Activated CD8-positive, alpha-beta memory T cell treated with anti-CD3 and anti-CD28 coated beads for 36 hours (primary cell): ENCODE measurements around the gene ARHGEF35. TPM values are rescaled to one million over a fixed set of nuclear protein-coding genes. Genes with fewer than 3 reads are reported as not detected.
"Not testable (repeated sequence)": the region's sequence is repeated elsewhere in the genome, so short reads cannot be mapped to it uniquely, and the experiment has no call there.

Source experiments
- CTCF ChIA-PET: fragments of 350-600 bp; sonication (Branson Sonifier 250); formaldehyde crosslinking; loops from one replicate; lab custom pipeline; 2021; ENCODE audit warnings: antibody characterized with exemption; lab: Charles Lee
- POLR2A ChIA-PET: fragments of 350-600 bp; sonication (Branson Sonifier 250); formaldehyde crosslinking; loops from one replicate; lab custom pipeline; 2021; ENCODE audit warnings: antibody characterized with exemption; lab: Charles Lee
- total RNA-seq, 2 experiments: library from RNA; stranded (reverse); gene quantifications; one replicate each; pipeline ENCODE4 v1.2.3, GENCODE V29; 2021

The ARHGEF35 gene
- total RNA-seq, 2 experiments from 2014 or later = 4.8 to 4.9 TPM

- CTCF ChIA-PET, POLR2A ChIA-PET: not testable (repeated sequence)
These were observed 12.5 kb downstream of the ARHGEF35 start, which contains the start of gene CTAGE4 for GRCh38 chr7:144183166-144183565. Gene CTAGE4, plus strand, starts transcription at chr7:144183466. Its CDS starts 38 bp downstream, at chr7:144183504.

- POLR2A ChIA-PET, CTCF ChIA-PET: not testable (repeated sequence)
These were observed 16.5 kb downstream of the ARHGEF35 start for GRCh38 chr7:144179165-144179479.

DNA sequence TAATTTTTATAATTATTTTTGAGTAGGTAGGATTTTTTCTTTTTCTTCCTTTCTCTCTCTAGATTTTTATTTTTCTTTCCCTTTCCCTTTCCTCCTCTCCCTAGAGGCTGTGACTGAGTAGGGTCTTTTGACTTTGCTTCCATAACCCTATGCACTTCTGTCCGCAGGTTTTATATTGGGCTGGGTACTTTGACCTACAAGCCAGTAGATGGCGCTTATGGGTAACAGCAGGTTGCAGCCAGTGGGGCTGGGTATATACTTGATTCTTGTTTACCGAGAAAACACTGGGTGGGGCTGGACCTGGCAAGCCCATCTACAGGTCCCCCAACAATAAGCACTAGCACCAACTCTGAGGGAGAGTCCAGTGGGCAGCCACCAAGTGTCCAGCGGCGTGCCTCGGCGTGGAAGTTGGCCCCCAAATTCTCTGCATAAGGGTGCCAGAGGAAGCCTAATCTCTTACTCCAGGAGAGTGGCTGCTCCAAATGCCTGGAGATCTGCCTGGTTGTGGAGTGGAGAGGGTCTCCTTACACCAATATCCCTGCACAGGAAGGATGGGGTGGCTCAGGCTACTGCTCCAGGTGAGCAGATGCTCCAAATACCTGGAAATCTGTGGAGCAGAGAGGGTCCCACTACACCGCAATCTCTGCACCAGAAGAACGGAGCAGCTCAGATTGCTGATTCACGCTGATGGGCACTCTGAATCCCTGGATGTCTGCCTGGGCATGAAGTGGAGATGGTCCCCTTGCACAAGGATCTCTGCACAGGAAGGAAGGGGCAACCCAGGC, 17.1 kb downstream of the ARHGEF35 start:
- CTCF ChIA-PET, POLR2A ChIA-PET: not testable (repeated sequence)

DNA sequence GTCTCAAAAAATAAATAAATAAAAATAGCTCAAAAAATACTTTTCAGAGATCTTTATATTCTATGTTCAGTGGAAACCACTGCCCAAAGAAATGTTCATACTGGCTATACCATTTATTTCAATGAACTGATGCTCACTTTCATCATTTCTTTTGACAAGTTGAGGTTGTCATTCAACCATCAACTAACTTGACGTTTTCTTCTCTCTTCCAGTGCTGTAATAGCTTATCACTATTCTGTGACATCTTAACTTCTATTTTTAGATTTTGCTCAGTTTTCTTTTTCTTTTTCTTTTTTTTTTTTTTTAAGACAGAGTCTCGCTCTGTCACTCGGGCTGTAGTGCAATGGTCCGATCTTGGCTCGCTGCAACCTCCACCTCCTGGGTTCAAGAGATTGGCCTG, 21.0 kb downstream of the ARHGEF35 start:
- ChIA-PET CTCF (no interaction called here), POLR2A (no interaction called here)

- POLR2A ChIA-PET, CTCF ChIA-PET: not testable (repeated sequence)
These were observed 23.9 kb downstream of the ARHGEF35 start for GRCh38 chr7:144171594-144172350.

DNA sequence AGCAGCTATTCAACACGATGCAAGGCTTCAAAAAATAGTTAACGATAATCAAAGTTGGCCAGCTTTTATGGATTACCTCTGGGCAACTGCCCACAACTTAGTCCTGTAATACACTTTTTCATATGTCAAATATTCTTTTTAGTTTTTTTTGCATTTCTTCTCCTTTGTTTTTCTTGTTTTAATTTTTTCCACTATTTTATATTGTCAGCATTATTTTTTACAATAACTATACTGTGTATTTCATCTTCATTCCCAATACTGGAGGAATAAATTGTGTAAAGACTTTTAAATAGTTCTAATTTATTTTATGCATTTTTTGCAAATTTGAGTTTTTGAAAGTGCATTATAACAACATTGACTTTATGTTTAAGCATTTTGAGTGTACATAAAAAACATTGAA, 30.8 kb downstream of the ARHGEF35 start:
- CTCF ChIA-PET = no interaction called here
- POLR2A ChIA-PET = no interaction called here

- ChIA-PET CTCF (no interaction called here), POLR2A (no interaction called here)
These were observed 36.8 kb downstream of the ARHGEF35 start for GRCh38 chr7:144158861-144159260.

- ChIA-PET POLR2A (no interaction called here), CTCF (no interaction called here)
These were observed 47.3 kb downstream of the ARHGEF35 start for GRCh38 chr7:144148224-144148827.

DNA sequence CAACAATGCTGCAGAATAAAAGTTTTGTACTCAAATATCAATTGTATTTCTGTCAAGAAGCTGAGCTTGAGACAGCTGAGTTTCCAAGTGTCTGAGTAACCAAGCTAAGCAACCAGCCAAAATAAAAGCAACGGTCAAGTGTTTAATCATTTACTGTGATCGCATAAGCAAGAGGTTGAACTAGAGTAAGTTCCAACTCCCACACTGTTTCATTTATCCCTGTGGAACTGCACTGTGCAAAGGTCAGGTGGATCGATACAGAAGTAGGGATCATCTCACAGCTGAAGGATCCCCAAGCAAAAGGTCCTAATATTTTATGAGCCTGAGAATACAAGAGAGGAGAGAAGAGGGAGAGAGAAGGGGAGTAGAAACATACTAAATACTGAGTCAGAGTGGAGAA, 51.2 kb downstream of the ARHGEF35 start:
- CTCF ChIA-PET = no interaction called here
- POLR2A ChIA-PET = no interaction called here

DNA sequence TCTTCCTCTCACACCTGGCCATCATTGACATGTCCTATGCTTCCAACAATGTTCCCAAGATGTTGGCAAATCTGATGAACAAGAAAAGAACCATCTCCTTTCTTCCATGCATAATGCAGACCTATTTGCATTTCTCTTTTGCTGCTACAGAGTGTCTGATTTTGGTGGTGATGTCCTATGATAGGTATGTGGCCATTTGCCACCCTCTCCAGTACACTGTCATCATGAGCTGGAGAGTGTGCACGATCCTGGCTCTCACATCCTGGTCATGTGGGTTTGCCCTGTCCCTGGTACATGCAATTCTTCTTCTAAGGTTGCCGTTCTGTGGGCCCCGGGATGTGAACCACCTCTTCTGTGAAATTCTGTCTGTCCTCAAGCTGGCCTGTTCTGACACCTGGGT, 53.4 kb downstream of the ARHGEF35 start:
- POLR2A ChIA-PET = no interaction called here
- CTCF ChIA-PET = no interaction called here

DNA sequence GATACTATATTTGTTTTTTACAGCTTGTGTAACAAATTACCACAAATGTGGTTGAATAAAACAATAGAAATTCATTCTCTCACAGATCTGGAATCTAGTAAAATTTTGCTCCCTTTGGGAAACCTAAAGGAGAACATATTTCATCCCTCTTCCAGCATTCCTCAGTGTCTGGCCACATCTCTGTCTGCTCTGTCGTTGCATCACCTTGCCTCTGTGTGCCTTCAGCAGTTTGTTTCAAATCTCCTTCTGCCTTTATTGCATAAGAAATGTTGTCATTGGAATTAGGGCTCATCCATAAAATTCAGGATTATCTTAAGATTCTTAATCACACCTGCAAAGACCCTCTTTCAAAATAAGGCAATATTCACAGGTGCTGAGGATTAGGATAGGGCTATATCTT, 58.1 kb downstream of the ARHGEF35 start:
- ChIA-PET POLR2A (no interaction called here), CTCF (no interaction called here)

Other genes with a start within 250 kb of the ARHGEF35 start
- gene OR2F1, start 241.0 kb downstream of the ARHGEF35 start, total RNA-seq = not detected
- gene OR6B1, start 195.5 kb downstream of the ARHGEF35 start, total RNA-seq = not detected
- not detected for gene OR2A5, start 146.9 kb downstream of the ARHGEF35 start, total RNA-seq
- not detected for gene OR2A25, start 126.0 kb downstream of the ARHGEF35 start, total RNA-seq
- gene OR2A12, start 109.6 kb downstream of the ARHGEF35 start, total RNA-seq = not detected
- gene OR2A2, start 86.2 kb downstream of the ARHGEF35 start, total RNA-seq = not detected
- gene OR2A14, start 72.7 kb downstream of the ARHGEF35 start, total RNA-seq = not detected
- 1 to 10 TPM; 1.2 to 2.0 TPM for gene CTAGE4, start 12.4 kb downstream of the ARHGEF35 start, total RNA-seq
- not detected for gene OR2A42, start 43.8 kb upstream of the ARHGEF35 start, total RNA-seq
- 1 to 10 TPM; 1.0 to 1.2 TPM for gene OR2A7, start 69.0 kb upstream of the ARHGEF35 start, total RNA-seq
- gene CTAGE8, start 73.5 kb upstream of the ARHGEF35 start, total RNA-seq = under 1 TPM in 1 of 2 experiments, not detected in 1; 0.78 TPM
- gene OR2A1, start 116.6 kb upstream of the ARHGEF35 start, total RNA-seq = not detected
- 1 to 10 TPM; 8.7 to 9.9 TPM for gene ARHGEF5, start 159.6 kb upstream of the ARHGEF35 start, total RNA-seq
- gene NOBOX, start 207.9 kb upstream of the ARHGEF35 start, total RNA-seq = not detected